Transverse colon (tissue), 3 donors: ENCODE results near the gene CBFA2T2.
"Not testable (repeated sequence)": the region's sequence is repeated elsewhere in the genome, so short reads cannot be mapped to it uniquely, and the experiment has no call there.

Experiments
- CTCF ChIP-seq, 5 experiments: fragments of 200-600 bp in 3 of 5; fragments of 450-650 bp in 2 of 5; sonication (generic) in 3 of 5; IDR thresholded peaks; 1 replicate in 2 of 5; 2 replicates in 3 of 5; pipeline ENCODE4 v1.5.1; 2016 to 2017; ENCODE audit warnings: antibody characterized with exemption in 5 of 5, inconsistent platforms in 3 of 5, mild to moderate bottlenecking in 2 of 5, moderate library complexity in 1 of 5
- EP300 ChIP-seq: sonication (generic); formaldehyde crosslinking; IDR thresholded peaks from one replicate; pipeline ENCODE4 v1.6.1; 2017; ENCODE audit warnings: antibody characterized with exemption, low read depth
- POLR2A ChIP-seq: fragments of 450-650 bp; IDR thresholded peaks from one replicate; pipeline ENCODE4 v1.6.1; 2016; ENCODE audit warnings: antibody characterized with exemption, mild to moderate bottlenecking, moderate library complexity

DNA sequence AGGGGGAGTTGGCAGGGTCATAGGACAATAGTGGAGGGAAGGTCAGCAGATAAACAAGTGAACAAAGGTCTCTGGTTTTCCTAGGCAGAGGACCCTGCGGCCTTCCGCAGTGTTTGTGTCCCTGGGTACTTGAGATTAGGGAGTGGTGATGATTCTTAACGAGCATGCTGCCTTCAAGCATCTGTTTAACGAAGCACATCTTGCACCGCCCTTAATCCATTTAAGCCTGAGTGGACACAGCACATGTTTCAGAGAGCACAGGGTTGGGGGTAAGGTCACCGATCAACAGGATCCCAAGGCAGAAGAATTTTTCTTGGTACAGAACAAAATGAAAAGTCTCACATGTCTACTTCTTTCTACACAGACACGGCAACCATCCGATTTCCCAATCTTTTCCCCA lies 45.8 kb downstream of the CBFA2T2 start:
- TF ChIP-seq POLR2A; CTCF (IDR thresholded peaks at IDR 0.05); EP300: not testable (repeated sequence)
